ENCODE data around the gene ZBTB6. TPM values are rescaled to one million over a fixed set of nuclear protein-coding genes. Genes with fewer than 3 reads are reported as not detected.

Gene ZBTB6
- total RNA-seq, 1 experiment from 2014 or later = 4.4 TPM

GRCh38 chr9:122941582-122942234 lies 28.6 kb upstream of the ZBTB6 start:
- Histone ChIP-seq H2AFZ (ENCODE audit: low read length) (no peak overlapping the region), H3K4me2 (ENCODE audit: low read length) (peak overlapping the region; percentile 89), H3K9me3 (ENCODE audit: low read length) (no peaks in the 10 kb centered on the region), H3K4me1 (ENCODE audit: insufficient read depth, low read length) (peaks cover 3% of the 10 kb centered on the region), H3K36me3 (ENCODE audit: low read depth, low read length) (peaks cover 15% of the 10 kb centered on the region; the same call in 1 of the 2 replicates), H3K4me3 (ENCODE audit: low read length) (peak overlapping the region; percentile 86), H3K9me2 (replicated peaks; ENCODE audit: low read length) (no peaks in the 10 kb centered on the region), H3F3A (ENCODE audit: low read length, unreplicated experiment) (no peaks in the 10 kb centered on the region), H3K27me3 (ENCODE audit: low read length) (no peaks in the 10 kb centered on the region), H3K79me2 (ENCODE audit: low read length) (peaks cover 60% of the 10 kb centered on the region), H4K20me1 (ENCODE audit: low read length) (no peaks in the 10 kb centered on the region; the same call in 1 of the 2 replicates), H3K27ac (ENCODE audit: low read length) (peak overlapping the region; percentile 80), H3K9ac (ENCODE audit: low read length) (peak overlapping the region; percentile 84)
- no peak for TF ChIP-seq CTCF (conservative IDR thresholded peaks at IDR 0.05; ENCODE audit: low read depth, low read length)
- no peak for TF ChIP-seq EZH2 (IDR thresholded peaks at IDR 0.05; ENCODE audit: low read length, unreplicated experiment)
- TF ChIP-seq EZH2phosphoT487 (IDR thresholded peaks at IDR 0.05; ENCODE audit: borderline replicate concordance, low read length) = no peak
- intact Hi-C loops (cut with micrococcal nuclease) = loop anchor here (2.0 kb wide), 1 partner anchor 37 kb away; the partner anchor contains the start of gene RC3H2
- ChIA-PET CTCF (no interaction called here), POLR2A (ENCODE audit: unreplicated experiment) (interaction anchor here (0.5 kb wide), 1 partner anchor 49 kb away, joined by 4 read pairs; no protein-coding TSS in a partner anchor)
- DNase-seq = peak; percentile 12
- ATAC-seq = no peak
- BruUV-seq (replicated peaks) = TSS peak; percentile 66

GRCh38 chr9:122940749-122941581 lies 27.8 kb upstream of the ZBTB6 start, which contains the start of gene RABGAP1:
TSS of gene RABGAP1 (plus strand) at chr9:122941020. CDS start at chr9:122957060, 16,040 bp downstream.
- Histone ChIP-seq H4K20me1 (ENCODE audit: low read length) (no peaks in the 10 kb centered on the region; the same call in 1 of the 2 replicates), H3K27me3 (ENCODE audit: low read length) (no peaks in the 10 kb centered on the region), H3K27ac (ENCODE audit: low read length) (peak within 1 kb of the TSS; percentile 80), H3K36me3 (ENCODE audit: low read depth, low read length) (peaks cover 22% of the 10 kb centered on the region), H3F3A (ENCODE audit: low read length, unreplicated experiment) (no peaks in the 10 kb centered on the region), H3K79me2 (ENCODE audit: low read length) (peaks cover 60% of the 10 kb centered on the region), H2AFZ (ENCODE audit: low read length) (peak within 1 kb of the TSS; percentile 66; the same call in 1 of the 2 replicates), H3K4me1 (ENCODE audit: insufficient read depth, low read length) (no peaks in the 10 kb centered on the region), H3K9me2 (replicated peaks; ENCODE audit: low read length) (no peaks in the 10 kb centered on the region), H3K9me3 (ENCODE audit: low read length) (no peaks in the 10 kb centered on the region), H3K9ac (ENCODE audit: low read length) (peak within 1 kb of the TSS; percentile 84), H3K4me3 (ENCODE audit: low read length) (peak within 1 kb of the TSS; percentile 86), H3K4me2 (ENCODE audit: low read length) (peak within 1 kb of the TSS; percentile 89)
- TF ChIP-seq EZH2phosphoT487 (IDR thresholded peaks at IDR 0.05; ENCODE audit: borderline replicate concordance, low read length) (no peak), EZH2 (IDR thresholded peaks at IDR 0.05; ENCODE audit: low read length, unreplicated experiment) (no peak), CTCF (conservative IDR thresholded peaks at IDR 0.05; ENCODE audit: low read depth, low read length) (no peak)
- POLR2A ChIA-PET (ENCODE audit: unreplicated experiment) = interaction anchor here (0.5 to 0.6 kb wide), 4 partner anchors 11 to 51 kb away, joined by 3 to 6 read pairs (median 4); no protein-coding TSS in a partner anchor
- ATAC-seq (peak; percentile 98), DNase-seq (peak; percentile 97)
- intact Hi-C loops (cut with micrococcal nuclease) = loop anchor here (2.0 kb wide), 1 partner anchor 36 kb away; the partner anchor contains the start of gene RC3H2
- no TSS peak for BruUV-seq (replicated peaks)
- CTCF ChIA-PET = interaction anchor here (0.6 to 0.9 kb wide), 2 partner anchors 37 to 50 kb away, joined by 3 read pairs; no protein-coding TSS in a partner anchor

Data from PC-3 (cell line).